NOMO-1 treated with DMSO at 0.1 percent for 48 hours (cell line): Measurements from ENCODE around the gene RPL26.
"Not testable (repeated sequence)": the region's sequence is repeated elsewhere in the genome, so short reads cannot be mapped to it uniquely, and the experiment has no call there.

ENCODE experiments used
- DNase-seq: peaks from one replicate; lab custom pipeline; 2025; ENCODE audit not compliant: unreplicated experiment; lab: John Stamatoyannopoulos, UW

Gene RPL26

GRCh38 chr17:8368193-8368592, 14.8 kb downstream of the RPL26 start:
- no peak for DNase-seq

- no peak for DNase-seq
Measured at GRCh38 chr17:8366231-8366630, 16.8 kb downstream of the RPL26 start.

GRCh38 chr17:8365143-8365542, 17.9 kb downstream of the RPL26 start:
- DNase-seq = no peak

- DNase-seq = no peak
Measured at GRCh38 chr17:8362651-8363332, 20.2 kb downstream of the RPL26 start.

GRCh38 chr17:8360751-8361150, 22.2 kb downstream of the RPL26 start:
- no peak for DNase-seq

- no peak for DNase-seq
Measured at GRCh38 chr17:8360260-8360659, 22.7 kb downstream of the RPL26 start.

GRCh38 chr17:8359769-8360168, 23.2 kb downstream of the RPL26 start:
- no peak for DNase-seq

GRCh38 chr17:8357910-8358309, 25.1 kb downstream of the RPL26 start:
- DNase-seq = no peak

- DNase-seq = no peak
Measured at GRCh38 chr17:8354236-8354635, 28.8 kb downstream of the RPL26 start.

- no peak for DNase-seq
Measured at GRCh38 chr17:8353736-8354135, 29.3 kb downstream of the RPL26 start.

GRCh38 chr17:8350339-8350738, 32.7 kb downstream of the RPL26 start:
- DNase-seq = no peak

- DNase-seq = not testable (repeated sequence)
Measured at GRCh38 chr17:8347001-8347400, 36.0 kb downstream of the RPL26 start.

GRCh38 chr17:8345951-8346665, 36.9 kb downstream of the RPL26 start:
- no peak for DNase-seq

- peak; percentile 26 for DNase-seq
Measured at GRCh38 chr17:8345052-8345690, 37.8 kb downstream of the RPL26 start.

GRCh38 chr17:8341456-8341855, 41.5 kb downstream of the RPL26 start:
- no peak for DNase-seq

- DNase-seq = no peak
Measured at GRCh38 chr17:8339540-8339939, 43.5 kb downstream of the RPL26 start, which contains the start of gene ODF4. Gene ODF4 (plus strand): TSS chr17:8339840. CDS start chr17:8340052, 212 bp downstream.

GRCh38 chr17:8338753-8339140, 44.2 kb downstream of the RPL26 start:
- no peak for DNase-seq

- peak; percentile 84 for DNase-seq
Measured at GRCh38 chr17:8337802-8338752, 44.9 kb downstream of the RPL26 start.

- DNase-seq = no peak
Measured at GRCh38 chr17:8333281-8333680, 49.7 kb downstream of the RPL26 start.

- no peak for DNase-seq
Measured at GRCh38 chr17:8332688-8333087, 50.3 kb downstream of the RPL26 start.

GRCh38 chr17:8332128-8332527, 50.9 kb downstream of the RPL26 start:
- DNase-seq = no peak
